DND-41 (cell line): ENCODE measurements around the gene PMF1.

Source experiments
- ATAC-seq: fragments of 200-7000 bp; cut with Tn5 transposase; 3 replicates; pipeline ENCODE4 v1.9.1; 2021; ENCODE audit warnings: low read depth; ENCODE audit not compliant: insufficient read depth
- DNase-seq: peaks from one replicate; pipeline ENCODE4 v3.0.0-alpha.2; 2020
- H2AFZ ChIP-seq: 2 replicates; pipeline ENCODE4 v1.6.0; 2012; ENCODE audit warnings: low read depth, low read length
- H3K27ac ChIP-seq: 2 replicates; pipeline ENCODE4 v1.5.1; 2012; ENCODE audit warnings: low read length, inconsistent platforms
- H3K27me3 ChIP-seq: fragments of 200-600 bp; sonication (generic); 2 replicates; pipeline ENCODE4 v1.6.0; 2012; ENCODE audit warnings: low read length, mild to moderate bottlenecking, inconsistent platforms; ENCODE audit not compliant: insufficient read depth, poor library complexity
- H3K36me3 ChIP-seq: 2 replicates; pipeline ENCODE4 v1.5.1; 2012; ENCODE audit warnings: low read length, inconsistent platforms; ENCODE audit not compliant: insufficient read depth
- H3K4me1 ChIP-seq: 2 replicates; pipeline ENCODE4 v1.5.1; 2012; ENCODE audit warnings: mild to moderate bottlenecking, low read length; ENCODE audit not compliant: insufficient read depth
- H3K4me2 ChIP-seq: 2 replicates; pipeline ENCODE4 v1.6.0; 2012; ENCODE audit warnings: mild to moderate bottlenecking, moderate library complexity, low read length, inconsistent platforms; ENCODE audit not compliant: insufficient read depth
- H3K4me3 ChIP-seq, 2 experiments: fragments of 200-600 bp in 1 of 2; shearing (Covaris generic) in 1 of 2; 2 replicates each; pipeline ENCODE4 v1.5.1; 2012 to 2016; ENCODE audit warnings: inconsistent platforms in 2 of 2, low read length in 2 of 2, mild to moderate bottlenecking in 2 of 2, low read depth in 1 of 2, moderate library complexity in 1 of 2
- H3K79me2 ChIP-seq: 2 replicates; pipeline ENCODE4 v1.6.0; 2012; ENCODE audit warnings: low read length, inconsistent platforms; ENCODE audit not compliant: insufficient read depth
- H3K9ac ChIP-seq: 2 replicates; pipeline ENCODE4 v1.6.0; 2012; ENCODE audit warnings: low read depth, mild to moderate bottlenecking, inconsistent platforms, low read length, moderate library complexity
- H3K9me3 ChIP-seq: 2 replicates; pipeline ENCODE4 v1.5.1; 2012; ENCODE audit warnings: low read length, moderate library complexity, mild to moderate bottlenecking, inconsistent platforms; ENCODE audit not compliant: insufficient read depth, severe bottlenecking
- H4K20me1 ChIP-seq: 2 replicates; pipeline ENCODE4 v1.6.0; 2012; ENCODE audit warnings: low read length; ENCODE audit not compliant: insufficient read depth
- CTCF ChIP-seq: IDR thresholded peaks from 2 replicates; pipeline ENCODE4 v1.5.1; 2012; ENCODE audit warnings: borderline replicate concordance, low read length, moderate library complexity, mild to moderate bottlenecking; ENCODE audit not compliant: poor library complexity, severe bottlenecking; ENCODE audit errors: extremely low read depth
- EZH2 ChIP-seq: IDR thresholded peaks from 3 replicates; pipeline ENCODE4 v1.6.1; 2012; ENCODE audit warnings: borderline replicate concordance, low read depth, mild to moderate bottlenecking, moderate library complexity, low read length, inconsistent platforms; ENCODE audit not compliant: severe bottlenecking

Gene PMF1

GRCh38 chr1:156281693-156282478 lies 69.1 kb downstream of the PMF1 start:
- Histone ChIP-seq H3K27me3 (no peaks in the 10 kb centered on the region), H3K9me3 (no peaks in the 10 kb centered on the region), H3K27ac (peak overlapping the region; percentile 86), H3K4me3 (peak overlapping the region; percentile 80 to 91), H3K79me2 (peaks cover 70% of the 10 kb centered on the region), H3K4me1 (peaks cover 37% of the 10 kb centered on the region), H4K20me1 (peaks cover 42% of the 10 kb centered on the region), H3K36me3 (peaks cover 50% of the 10 kb centered on the region), H3K9ac (peak overlapping the region; percentile 85), H2AFZ (peak overlapping the region; percentile 64), H3K4me2 (peak overlapping the region; percentile 92)
- DNase-seq (peak; percentile 24), ATAC-seq (no peak)
- TF ChIP-seq CTCF, result no peak

GRCh38 chr1:156282479-156283222 lies 69.8 kb downstream of the PMF1 start, which contains the start of gene SMG5:
TSS of gene SMG5 (minus strand) at chr1:156282825. CDS start at chr1:156282680, 145 bp downstream.
- Histone ChIP-seq H3K9me3 (no peaks in the 10 kb centered on the region), H3K9ac (peak within 1 kb of the TSS; percentile 85), H3K36me3 (peaks cover 42% of the 10 kb centered on the region), H3K27ac (peak within 1 kb of the TSS; percentile 86), H4K20me1 (peaks cover 39% of the 10 kb centered on the region), H3K4me3 (peak within 1 kb of the TSS; percentile 80 to 91), H3K4me2 (peak within 1 kb of the TSS; percentile 92), H3K79me2 (peaks cover 70% of the 10 kb centered on the region), H3K4me1 (peaks cover 37% of the 10 kb centered on the region), H3K27me3 (no peaks in the 10 kb centered on the region), H2AFZ (peak within 1 kb of the TSS; percentile 93)
- ATAC-seq (peak; percentile 95), DNase-seq (peak; percentile 97)
- TF ChIP-seq CTCF, result no peak
- TF ChIP-seq EZH2, result no peak

GRCh38 chr1:156283521-156283920 lies 70.7 kb downstream of the PMF1 start:
- Histone ChIP-seq H3K4me1 (peaks cover 37% of the 10 kb centered on the region), H3K4me3 (peak overlapping the region; percentile 80 to 91), H3K36me3 (peaks cover 34% of the 10 kb centered on the region), H3K4me2 (peak overlapping the region; percentile 92), H3K27me3 (no peaks in the 10 kb centered on the region), H3K27ac (peak overlapping the region; percentile 83), H2AFZ (peak overlapping the region; percentile 93), H3K9ac (peak overlapping the region; percentile 85), H4K20me1 (peaks cover 34% of the 10 kb centered on the region), H3K79me2 (peaks cover 62% of the 10 kb centered on the region), H3K9me3 (no peaks in the 10 kb centered on the region)
- DNase-seq (no peak), ATAC-seq (no peak)
- no peak for TF ChIP-seq EZH2

- Histone ChIP-seq H3K27me3 (no peaks in the 10 kb centered on the region), H2AFZ (peak within 1 kb of the TSS; percentile 93), H3K27ac (peak within 1 kb of the TSS; percentile 83), H3K9ac (peak within 1 kb of the TSS; percentile 85), H3K4me3 (peak within 1 kb of the TSS; percentile 80 to 91), H4K20me1 (peaks cover 28% of the 10 kb centered on the region), H3K9me3 (no peaks in the 10 kb centered on the region), H3K36me3 (peaks cover 28% of the 10 kb centered on the region), H3K79me2 (peaks cover 56% of the 10 kb centered on the region), H3K4me1 (peaks cover 37% of the 10 kb centered on the region), H3K4me2 (peak within 1 kb of the TSS; percentile 92)
- no peak for DNase-seq
- ATAC-seq, result no peak
- TF ChIP-seq CTCF, result no peak
- no peak for TF ChIP-seq EZH2
These were observed 71.3 kb downstream of the PMF1 start, which contains the start of gene TMEM79 for GRCh38 chr1:156284112-156284511. TSS of gene TMEM79 (plus strand) at chr1:156284325. CDS start at chr1:156285227, 902 bp downstream.
